Measurements from ENCODE around the gene CNTNAP2. TPM values are rescaled to one million over a fixed set of nuclear protein-coding genes. Genes with fewer than 3 reads are reported as not detected.

Gene CNTNAP2
- total RNA-seq, 1 experiment from 2014 or later = 64.5 TPM

- H2BK20ac ChIP-seq (ENCODE audit: low read depth, low read length, poor library complexity, severe bottlenecking) = no peak overlapping the region
- no peak for DNase-seq
- H4K5ac ChIP-seq (ENCODE audit: insufficient read length, low read depth, low read length) = no peak overlapping the region
- H3K79me2 ChIP-seq (ENCODE audit: insufficient read depth, low read length) = no peaks in the 10 kb centered on the region
- Mint-ChIP-seq H3K36me3 (ENCODE audit: insufficient read depth in 1 of 3, low read depth in 3 of 3) (peaks cover 0 to 2% (median 0%) of the 10 kb centered on the region in 3 experiments; a peak in 1 of 7 replicates), H3K27me3 (ENCODE audit: low read depth) (no peaks in the 10 kb centered on the region; the same call in 1 of the 2 replicates), H3K9me3 (no peaks in the 10 kb centered on the region), H3K4me3 (no peak overlapping the region), H3K27ac (peak overlapping the region in 1 of 3 experiments; percentile 19; a peak in 1 of 7 replicates), H3K4me1 (peaks cover 32 to 48% of the 10 kb centered on the region in 2 experiments)
- no peak overlapping the region for H2BK12ac ChIP-seq (ENCODE audit: insufficient read length, low read depth, low read length)
- no peak overlapping the region for H3K23ac ChIP-seq (ENCODE audit: insufficient read length, low read depth, low read length)
- no peak overlapping the region for H2BK120ac ChIP-seq (ENCODE audit: low read depth, low read length, poor library complexity, severe bottlenecking)
- no peaks in the 10 kb centered on the region for H3K79me1 ChIP-seq (ENCODE audit: insufficient read depth, low read depth, low read length, poor library complexity, severe bottlenecking)
- H3K56ac ChIP-seq (ENCODE audit: insufficient read length, low read depth, low read length) = no peak overlapping the region
- H2AK5ac ChIP-seq (ENCODE audit: insufficient read length, low read length) = no peak overlapping the region
- H3K4ac ChIP-seq (ENCODE audit: low read depth, low read length) = no peak overlapping the region
- H3K27ac ChIP-seq (ENCODE audit: insufficient read length, low read depth, low read length) = no peak overlapping the region
- no peaks in the 10 kb centered on the region for H4K20me1 ChIP-seq (ENCODE audit: control insufficient read depth, insufficient read depth, insufficient read length)
- H4K8ac ChIP-seq (replicated peaks; ENCODE audit: insufficient read length, low read depth, low read length) = no peak overlapping the region
- H3K9me3 ChIP-seq (ENCODE audit: control insufficient read depth, low read depth, low read length) = no peaks in the 10 kb centered on the region
- H3K18ac ChIP-seq (ENCODE audit: insufficient read length, low read depth, low read length) = no peak overlapping the region
- no peaks in the 10 kb centered on the region for H3K23me2 ChIP-seq (ENCODE audit: insufficient read length, low read depth, low read length, poor library complexity, severe bottlenecking)
- no peak overlapping the region for H3K14ac ChIP-seq (ENCODE audit: insufficient read depth, low read length)
- TF ChIP-seq CTCF (conservative IDR thresholded peaks at IDR 0.05) = no peak
- H2BK5ac ChIP-seq (ENCODE audit: insufficient read length, low read length) = no peak overlapping the region
- no peaks in the 10 kb centered on the region for H3K27me3 ChIP-seq (ENCODE audit: insufficient read depth, low read length)
- no peak overlapping the region for H2BK15ac ChIP-seq (ENCODE audit: low read depth, low read length)
- H3T11ph ChIP-seq (ENCODE audit: low read length) = no peak overlapping the region
- H3K9ac ChIP-seq (ENCODE audit: extremely low read depth, insufficient read length, low read length) = no peak overlapping the region
- H3K4me1 ChIP-seq (ENCODE audit: insufficient read depth, low read length) = peaks cover 2% of the 10 kb centered on the region; the same call in 1 of the 2 replicates
- H4K91ac ChIP-seq (ENCODE audit: insufficient read length, low read depth, low read length) = no peak overlapping the region
- no peak overlapping the region for H2AFZ ChIP-seq (ENCODE audit: low read length)
- H3K4me2 ChIP-seq (ENCODE audit: insufficient read depth, insufficient read length, low read length) = no peak overlapping the region
- WGBS (ENCODE audit: extremely low coverage, insufficient read length, low lambda C conversion rate) = no CpG with 5 or more reads among the region's 4 CpGs
These were observed 2190.2 kb downstream of the CNTNAP2 start for GRCh38 chr7:148306759-148307158.
